ENCODE results near the gene SAG.

DNA sequence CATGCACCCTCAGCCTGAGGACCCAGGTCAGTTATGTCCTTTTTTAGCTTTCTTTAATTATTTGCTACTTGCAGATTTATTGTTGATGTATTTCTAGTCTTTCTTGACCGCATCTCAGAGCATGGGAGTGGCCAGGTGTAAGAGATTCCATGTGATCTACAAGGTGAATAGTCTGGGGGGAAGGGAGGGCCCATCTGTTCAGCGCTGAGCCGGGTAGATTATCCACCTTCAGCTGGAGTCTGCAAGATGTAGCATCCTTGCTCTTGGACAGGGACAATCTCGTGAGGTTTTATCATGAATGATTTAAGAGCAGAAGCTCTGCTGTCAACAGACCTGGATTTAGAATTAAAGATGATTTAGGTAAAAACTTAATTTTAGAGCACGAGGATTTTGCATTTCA lies 34.7 kb downstream of the SAG start:
- TF ChIP-seq NR2F2 (IDR thresholded peaks at IDR 0.05) (no peak), TAF1 (conservative IDR thresholded peaks at IDR 0.05) (no peak), JUND (IDR thresholded peaks at IDR 0.05) (no peak), SP1 (IDR thresholded peaks at IDR 0.05) (no peak), RAD21 (IDR thresholded peaks at IDR 0.05) (no peak), FOXA2 (IDR thresholded peaks at IDR 0.05) (no peak), YY1 (IDR thresholded peaks at IDR 0.05) (no peak), HNF4G (IDR thresholded peaks at IDR 0.05) (no peak), GABPA (IDR thresholded peaks at IDR 0.05 in 1 of 2, conservative IDR thresholded peaks at IDR 0.05 in 1 of 2) (no peak)
- TF ChIP-seq, protein P1, sequence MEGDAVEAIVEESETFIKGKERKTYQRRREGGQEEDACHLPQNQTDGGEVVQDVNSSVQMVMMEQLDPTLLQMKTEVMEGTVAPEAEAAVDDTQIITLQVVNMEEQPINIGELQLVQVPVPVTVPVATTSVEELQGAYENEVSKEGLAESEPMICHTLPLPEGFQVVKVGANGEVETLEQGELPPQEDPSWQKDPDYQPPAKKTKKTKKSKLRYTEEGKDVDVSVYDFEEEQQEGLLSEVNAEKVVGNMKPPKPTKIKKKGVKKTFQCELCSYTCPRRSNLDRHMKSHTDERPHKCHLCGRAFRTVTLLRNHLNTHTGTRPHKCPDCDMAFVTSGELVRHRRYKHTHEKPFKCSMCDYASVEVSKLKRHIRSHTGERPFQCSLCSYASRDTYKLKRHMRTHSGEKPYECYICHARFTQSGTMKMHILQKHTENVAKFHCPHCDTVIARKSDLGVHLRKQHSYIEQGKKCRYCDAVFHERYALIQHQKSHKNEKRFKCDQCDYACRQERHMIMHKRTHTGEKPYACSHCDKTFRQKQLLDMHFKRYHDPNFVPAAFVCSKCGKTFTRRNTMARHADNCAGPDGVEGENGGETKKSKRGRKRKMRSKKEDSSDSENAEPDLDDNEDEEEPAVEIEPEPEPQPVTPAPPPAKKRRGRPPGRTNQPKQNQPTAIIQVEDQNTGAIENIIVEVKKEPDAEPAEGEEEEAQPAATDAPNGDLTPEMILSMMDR (IDR thresholded peaks at IDR 0.05; ENCODE audit: low read depth, low read length, missing input control), result no peak
- TF ChIP-seq, protein P2, sequence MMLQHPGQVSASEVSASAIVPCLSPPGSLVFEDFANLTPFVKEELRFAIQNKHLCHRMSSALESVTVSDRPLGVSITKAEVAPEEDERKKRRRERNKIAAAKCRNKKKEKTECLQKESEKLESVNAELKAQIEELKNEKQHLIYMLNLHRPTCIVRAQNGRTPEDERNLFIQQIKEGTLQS (IDR thresholded peaks at IDR 0.05), result no peak
- TF ChIP-seq, protein P3, sequence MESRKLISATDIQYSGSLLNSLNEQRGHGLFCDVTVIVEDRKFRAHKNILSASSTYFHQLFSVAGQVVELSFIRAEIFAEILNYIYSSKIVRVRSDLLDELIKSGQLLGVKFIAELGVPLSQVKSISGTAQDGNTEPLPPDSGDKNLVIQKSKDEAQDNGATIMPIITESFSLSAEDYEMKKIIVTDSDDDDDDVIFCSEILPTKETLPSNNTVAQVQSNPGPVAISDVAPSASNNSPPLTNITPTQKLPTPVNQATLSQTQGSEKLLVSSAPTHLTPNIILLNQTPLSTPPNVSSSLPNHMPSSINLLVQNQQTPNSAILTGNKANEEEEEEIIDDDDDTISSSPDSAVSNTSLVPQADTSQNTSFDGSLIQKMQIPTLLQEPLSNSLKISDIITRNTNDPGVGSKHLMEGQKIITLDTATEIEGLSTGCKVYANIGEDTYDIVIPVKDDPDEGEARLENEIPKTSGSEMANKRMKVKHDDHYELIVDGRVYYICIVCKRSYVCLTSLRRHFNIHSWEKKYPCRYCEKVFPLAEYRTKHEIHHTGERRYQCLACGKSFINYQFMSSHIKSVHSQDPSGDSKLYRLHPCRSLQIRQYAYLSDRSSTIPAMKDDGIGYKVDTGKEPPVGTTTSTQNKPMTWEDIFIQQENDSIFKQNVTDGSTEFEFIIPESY (IDR thresholded peaks at IDR 0.05), result no peak
- TF ChIP-seq, protein P4, sequence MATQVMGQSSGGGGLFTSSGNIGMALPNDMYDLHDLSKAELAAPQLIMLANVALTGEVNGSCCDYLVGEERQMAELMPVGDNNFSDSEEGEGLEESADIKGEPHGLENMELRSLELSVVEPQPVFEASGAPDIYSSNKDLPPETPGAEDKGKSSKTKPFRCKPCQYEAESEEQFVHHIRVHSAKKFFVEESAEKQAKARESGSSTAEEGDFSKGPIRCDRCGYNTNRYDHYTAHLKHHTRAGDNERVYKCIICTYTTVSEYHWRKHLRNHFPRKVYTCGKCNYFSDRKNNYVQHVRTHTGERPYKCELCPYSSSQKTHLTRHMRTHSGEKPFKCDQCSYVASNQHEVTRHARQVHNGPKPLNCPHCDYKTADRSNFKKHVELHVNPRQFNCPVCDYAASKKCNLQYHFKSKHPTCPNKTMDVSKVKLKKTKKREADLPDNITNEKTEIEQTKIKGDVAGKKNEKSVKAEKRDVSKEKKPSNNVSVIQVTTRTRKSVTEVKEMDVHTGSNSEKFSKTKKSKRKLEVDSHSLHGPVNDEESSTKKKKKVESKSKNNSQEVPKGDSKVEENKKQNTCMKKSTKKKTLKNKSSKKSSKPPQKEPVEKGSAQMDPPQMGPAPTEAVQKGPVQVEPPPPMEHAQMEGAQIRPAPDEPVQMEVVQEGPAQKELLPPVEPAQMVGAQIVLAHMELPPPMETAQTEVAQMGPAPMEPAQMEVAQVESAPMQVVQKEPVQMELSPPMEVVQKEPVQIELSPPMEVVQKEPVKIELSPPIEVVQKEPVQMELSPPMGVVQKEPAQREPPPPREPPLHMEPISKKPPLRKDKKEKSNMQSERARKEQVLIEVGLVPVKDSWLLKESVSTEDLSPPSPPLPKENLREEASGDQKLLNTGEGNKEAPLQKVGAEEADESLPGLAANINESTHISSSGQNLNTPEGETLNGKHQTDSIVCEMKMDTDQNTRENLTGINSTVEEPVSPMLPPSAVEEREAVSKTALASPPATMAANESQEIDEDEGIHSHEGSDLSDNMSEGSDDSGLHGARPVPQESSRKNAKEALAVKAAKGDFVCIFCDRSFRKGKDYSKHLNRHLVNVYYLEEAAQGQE (IDR thresholded peaks at IDR 0.05), result no peak
- TF ChIP-seq, protein P5, sequence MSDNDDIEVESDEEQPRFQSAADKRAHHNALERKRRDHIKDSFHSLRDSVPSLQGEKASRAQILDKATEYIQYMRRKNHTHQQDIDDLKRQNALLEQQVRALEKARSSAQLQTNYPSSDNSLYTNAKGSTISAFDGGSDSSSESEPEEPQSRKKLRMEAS (IDR thresholded peaks at IDR 0.05), result no peak

Data from liver (tissue), 3 donors.